NCI-H748 (cell line): Measurements from ENCODE around the gene FNDC3B.
A peak's percentile ranks its signal among the peaks of the same experiment; 100 is the strongest.

Source experiments
- DNase-seq: peaks from one replicate; lab custom pipeline; 2025; ENCODE audit not compliant: unreplicated experiment; lab: John Stamatoyannopoulos, UW

The FNDC3B gene

GRCh38 chr3:172208586-172209332, 169.4 kb downstream of the FNDC3B start:
- no peak for DNase-seq

- DNase-seq: no peak
Measured at GRCh38 chr3:172209333-172210321, 170.2 kb downstream of the FNDC3B start.

GRCh38 chr3:172210355-172210754, 171.0 kb downstream of the FNDC3B start:
- DNase-seq: no peak

- no peak for DNase-seq
Measured at GRCh38 chr3:172211123-172211522, 171.7 kb downstream of the FNDC3B start.

GRCh38 chr3:172213200-172213599, 173.8 kb downstream of the FNDC3B start:
- DNase-seq: no peak

DNA sequence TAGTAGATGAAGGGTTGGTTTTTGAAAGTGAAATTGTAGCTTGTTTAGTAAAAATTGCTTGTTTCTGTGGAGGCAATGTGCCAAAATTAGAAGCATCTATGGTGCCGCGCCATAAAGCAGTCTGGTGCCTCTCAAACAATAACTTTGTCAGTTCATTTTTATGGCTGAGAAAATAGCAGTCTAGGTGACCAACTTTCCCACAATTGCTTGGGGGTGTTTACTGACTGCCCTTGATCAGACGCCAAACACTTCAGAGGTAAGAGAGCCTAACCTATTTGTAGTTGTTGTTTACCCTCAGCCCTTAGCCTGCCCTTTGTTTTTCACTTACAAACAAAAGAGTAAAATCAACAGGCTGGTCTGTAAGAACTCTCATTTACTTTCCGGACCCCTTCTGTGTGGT, 174.5 kb downstream of the FNDC3B start:
- peak; percentile 82 for DNase-seq

GRCh38 chr3:172216267-172216666, 176.9 kb downstream of the FNDC3B start:
- DNase-seq: no peak

DNA sequence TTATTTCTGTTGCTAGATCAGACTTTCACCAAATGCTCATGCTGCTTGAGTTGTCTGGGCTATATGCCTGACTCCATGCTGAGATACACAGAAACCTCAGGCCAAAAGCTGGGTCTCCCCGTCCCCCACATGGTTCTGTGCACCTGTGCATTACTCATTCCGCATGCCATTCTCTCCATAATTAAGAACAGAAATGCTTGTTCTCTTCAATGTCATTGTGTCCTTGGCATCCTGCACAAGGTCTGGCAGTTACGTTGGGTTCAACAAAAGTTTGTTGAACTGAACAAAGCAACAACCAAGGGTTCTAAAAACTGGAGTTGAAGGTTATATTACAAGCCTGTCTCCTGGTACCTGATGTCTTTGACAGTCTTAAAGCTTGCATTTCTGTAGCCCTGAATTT, 177.5 kb downstream of the FNDC3B start:
- no peak for DNase-seq

- no peak for DNase-seq
Measured at GRCh38 chr3:172217877-172218276, 178.5 kb downstream of the FNDC3B start.

GRCh38 chr3:172218350-172219323, 179.3 kb downstream of the FNDC3B start:
- DNase-seq: no peak

DNA sequence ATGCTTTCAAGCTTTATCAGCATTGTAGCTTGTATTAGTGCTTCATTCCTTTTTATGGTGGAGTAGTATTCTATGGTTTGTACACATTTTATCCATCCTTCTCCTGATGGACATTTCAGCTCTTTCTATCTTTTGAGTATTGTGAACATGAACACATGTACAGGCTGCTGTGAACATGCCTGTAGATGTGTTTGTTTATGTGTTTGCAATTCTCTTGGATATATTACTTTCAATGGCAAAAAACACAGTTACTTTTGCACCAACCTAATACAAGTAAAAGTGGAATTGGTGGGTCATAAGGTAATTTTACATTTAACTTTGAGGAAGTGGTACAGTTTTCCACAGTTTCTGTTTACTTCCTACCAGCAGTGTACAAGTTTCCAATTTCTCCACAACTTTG, 180.4 kb downstream of the FNDC3B start:
- no peak for DNase-seq

- peak; percentile 27 for DNase-seq
Measured at GRCh38 chr3:172221547-172221946, 182.2 kb downstream of the FNDC3B start.

DNA sequence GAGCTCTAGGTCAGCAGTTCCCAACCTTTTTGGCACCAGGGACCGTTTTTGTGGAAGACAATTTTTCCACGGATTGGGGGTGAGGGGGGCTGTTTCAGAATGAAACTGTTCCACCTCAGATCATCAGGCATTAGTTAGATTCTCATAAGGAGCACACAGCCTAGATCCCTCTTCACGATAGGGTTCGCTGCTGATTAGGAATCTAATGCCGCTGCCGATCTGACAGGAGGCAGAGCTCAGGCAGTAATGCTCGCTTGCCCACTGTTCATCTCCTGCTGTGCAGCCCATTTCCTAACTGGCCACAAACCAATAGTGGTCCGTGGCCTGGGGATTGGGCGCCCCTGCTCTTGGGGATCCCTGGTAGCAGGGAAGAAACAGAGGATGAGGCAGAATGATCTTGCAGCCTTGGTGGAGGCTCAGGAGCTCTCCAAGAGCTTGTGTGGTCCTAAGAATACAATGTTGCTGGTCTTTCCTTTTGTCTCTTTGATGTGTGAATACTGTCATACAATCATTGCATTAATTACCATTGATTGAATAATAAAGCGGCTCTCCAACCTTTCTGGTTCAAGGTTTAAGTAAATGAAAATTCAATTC, 183.2 kb downstream of the FNDC3B start:
- DNase-seq: no peak

- peak; percentile 64 for DNase-seq
Measured at GRCh38 chr3:172223870-172224269, 184.5 kb downstream of the FNDC3B start.

DNA sequence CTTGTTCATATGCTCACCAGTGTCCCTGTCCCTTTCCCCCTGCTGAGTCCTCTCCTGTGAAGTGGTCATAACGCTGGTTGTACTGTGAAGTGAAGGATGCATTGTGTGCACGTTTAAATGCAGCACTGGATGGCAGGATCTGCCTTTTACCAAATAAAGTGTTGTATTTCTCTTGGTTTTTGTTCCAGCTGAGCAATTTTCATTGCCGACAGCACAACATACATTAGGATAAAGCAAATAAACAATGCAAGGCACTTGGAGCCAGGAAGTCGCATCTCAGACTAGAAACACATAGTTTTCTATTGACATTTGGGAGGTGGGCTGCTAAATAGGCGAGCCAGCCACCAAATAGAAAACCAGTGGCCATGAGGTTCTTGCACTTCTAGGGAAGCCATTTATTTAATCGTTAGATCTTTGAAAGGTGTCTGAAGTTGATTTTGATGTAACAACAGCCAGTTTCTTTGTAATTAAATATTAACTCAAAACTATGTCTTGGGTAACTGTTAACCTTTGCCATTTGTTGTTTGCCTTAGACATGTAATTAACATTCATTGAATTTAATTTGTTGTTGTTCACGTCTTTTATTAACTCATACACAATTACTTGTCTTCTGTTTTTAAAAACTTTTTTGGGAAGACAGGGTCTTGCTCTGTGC, 185.3 kb downstream of the FNDC3B start:
- DNase-seq: peak; percentile 97

- DNase-seq: peak; percentile 7
Measured at GRCh38 chr3:172225215-172225707, 185.9 kb downstream of the FNDC3B start.

DNA sequence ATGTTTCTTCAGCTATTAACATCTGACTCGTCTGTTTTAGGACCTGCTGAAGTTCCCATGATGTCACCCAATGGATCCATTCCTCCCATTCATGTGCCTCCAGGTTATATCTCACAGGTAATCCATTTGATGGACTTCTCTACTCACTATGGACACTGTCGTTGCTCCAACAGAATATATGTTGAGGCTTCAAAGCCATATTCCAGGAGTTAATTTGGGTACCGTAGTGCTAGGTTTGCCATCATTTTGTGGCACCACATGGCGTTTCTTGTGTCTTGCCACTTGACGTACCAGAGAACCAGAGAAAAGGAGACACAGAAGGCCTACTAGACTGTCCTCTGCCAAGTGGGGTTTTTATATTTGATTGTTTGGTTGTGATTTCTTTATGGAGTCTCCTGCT, 187.5 kb downstream of the FNDC3B start:
- DNase-seq: no peak

GRCh38 chr3:172227340-172228035, 188.1 kb downstream of the FNDC3B start:
- no peak for DNase-seq

- DNase-seq: no peak
Measured at GRCh38 chr3:172228036-172228415, 188.6 kb downstream of the FNDC3B start.
